Uterus (tissue), 2 donors: Measurements from ENCODE around the gene SUPT3H.

Source experiments
- CTCF ChIP-seq, 4 experiments: fragments of 200-600 bp in 2 of 4; fragments of 450-650 bp in 2 of 4; sonication (generic) in 2 of 4; IDR thresholded peaks; one replicate each; pipeline ENCODE4 v1.5.1; 2016 to 2019; ENCODE audit warnings: antibody characterized with exemption in 4 of 4, mild to moderate bottlenecking in 2 of 4, moderate library complexity in 1 of 4
- POLR2A ChIP-seq, 2 donors: fragments of 450-650 bp; IDR thresholded peaks; one replicate each; pipeline ENCODE4 v1.6.1; 2016; ENCODE audit warnings: antibody characterized with exemption in 2 of 2, mild to moderate bottlenecking in 1 of 2, moderate library complexity in 1 of 2

DNA sequence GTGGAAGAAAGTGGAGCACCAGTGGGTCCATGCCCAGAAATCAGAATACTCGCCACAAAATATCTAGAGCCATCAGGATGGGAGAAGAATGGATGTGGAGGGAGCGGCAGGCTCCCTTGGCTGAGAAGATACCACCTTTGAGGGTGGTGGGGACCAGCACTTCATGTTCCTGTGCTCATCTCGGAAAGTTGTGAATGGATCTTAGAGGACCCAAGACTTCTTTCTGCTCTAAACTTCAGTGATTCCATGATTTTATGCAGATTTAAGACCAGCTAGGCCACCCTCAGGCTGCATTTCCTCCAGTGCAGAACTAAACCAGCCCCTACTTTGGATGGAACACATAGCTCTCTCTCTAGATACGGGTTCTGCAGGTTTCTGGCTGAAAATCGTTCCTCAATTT, 573.7 kb downstream of the SUPT3H start:
- no peak for TF ChIP-seq CTCF (IDR thresholded peaks at IDR 0.05)
- no peak for TF ChIP-seq POLR2A (IDR thresholded peaks at IDR 0.05)
